ENCODE data around the gene NKAPL. TPM values are rescaled to one million over a fixed set of nuclear protein-coding genes. Genes with fewer than 3 reads are reported as not detected.

Gene NKAPL
- total RNA-seq, 1 experiment from 2014 or later: not detected

DNA sequence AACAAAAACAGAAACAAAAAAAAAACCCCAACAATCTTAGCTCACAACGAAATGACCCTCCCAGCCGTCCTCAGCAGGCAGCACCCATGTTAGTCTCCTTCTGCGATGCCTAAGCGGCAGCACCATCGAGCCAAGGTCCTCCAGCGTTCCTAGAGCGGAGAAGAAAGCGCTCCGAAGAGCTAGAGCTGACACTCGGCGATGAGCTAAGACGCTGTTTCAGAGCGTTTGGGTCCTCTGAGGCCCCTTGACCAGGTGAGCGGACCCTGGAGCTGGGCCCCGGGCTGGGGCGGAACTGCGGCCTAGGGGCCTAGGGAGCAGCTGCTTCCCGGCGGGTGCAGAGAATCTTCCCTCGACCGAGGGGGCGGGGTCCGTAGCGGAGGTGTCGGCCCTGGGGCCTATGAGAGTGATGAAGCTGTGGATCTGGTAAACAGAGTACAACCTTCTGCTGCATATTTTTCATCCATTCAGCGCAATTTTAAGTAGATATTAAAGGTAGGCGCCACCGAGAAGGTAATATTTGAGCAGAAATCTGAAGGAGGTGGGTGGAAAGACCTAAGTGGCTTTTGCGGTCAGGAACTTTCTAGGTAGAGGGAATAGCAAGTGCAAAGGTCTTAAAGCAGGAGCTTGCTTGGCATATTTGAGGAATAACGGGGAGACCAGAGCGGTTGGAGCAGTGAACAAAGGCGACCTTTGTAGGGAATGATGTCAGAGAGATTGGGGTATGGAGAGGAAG, 8.0 kb downstream of the NKAPL start, which contains the start of gene ZSCAN26 (continued):
- TF ChIP-seq, protein P1, sequence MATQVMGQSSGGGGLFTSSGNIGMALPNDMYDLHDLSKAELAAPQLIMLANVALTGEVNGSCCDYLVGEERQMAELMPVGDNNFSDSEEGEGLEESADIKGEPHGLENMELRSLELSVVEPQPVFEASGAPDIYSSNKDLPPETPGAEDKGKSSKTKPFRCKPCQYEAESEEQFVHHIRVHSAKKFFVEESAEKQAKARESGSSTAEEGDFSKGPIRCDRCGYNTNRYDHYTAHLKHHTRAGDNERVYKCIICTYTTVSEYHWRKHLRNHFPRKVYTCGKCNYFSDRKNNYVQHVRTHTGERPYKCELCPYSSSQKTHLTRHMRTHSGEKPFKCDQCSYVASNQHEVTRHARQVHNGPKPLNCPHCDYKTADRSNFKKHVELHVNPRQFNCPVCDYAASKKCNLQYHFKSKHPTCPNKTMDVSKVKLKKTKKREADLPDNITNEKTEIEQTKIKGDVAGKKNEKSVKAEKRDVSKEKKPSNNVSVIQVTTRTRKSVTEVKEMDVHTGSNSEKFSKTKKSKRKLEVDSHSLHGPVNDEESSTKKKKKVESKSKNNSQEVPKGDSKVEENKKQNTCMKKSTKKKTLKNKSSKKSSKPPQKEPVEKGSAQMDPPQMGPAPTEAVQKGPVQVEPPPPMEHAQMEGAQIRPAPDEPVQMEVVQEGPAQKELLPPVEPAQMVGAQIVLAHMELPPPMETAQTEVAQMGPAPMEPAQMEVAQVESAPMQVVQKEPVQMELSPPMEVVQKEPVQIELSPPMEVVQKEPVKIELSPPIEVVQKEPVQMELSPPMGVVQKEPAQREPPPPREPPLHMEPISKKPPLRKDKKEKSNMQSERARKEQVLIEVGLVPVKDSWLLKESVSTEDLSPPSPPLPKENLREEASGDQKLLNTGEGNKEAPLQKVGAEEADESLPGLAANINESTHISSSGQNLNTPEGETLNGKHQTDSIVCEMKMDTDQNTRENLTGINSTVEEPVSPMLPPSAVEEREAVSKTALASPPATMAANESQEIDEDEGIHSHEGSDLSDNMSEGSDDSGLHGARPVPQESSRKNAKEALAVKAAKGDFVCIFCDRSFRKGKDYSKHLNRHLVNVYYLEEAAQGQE (IDR thresholded peaks at IDR 0.05; ENCODE audit: low read depth): no peak
- TF ChIP-seq POLR2A (IDR thresholded peaks at IDR 0.05; ENCODE audit: borderline replicate concordance, extremely low read depth, insufficient read depth, insufficient read length) (peak; percentile 75), EZH2phosphoT487 (IDR thresholded peaks at IDR 0.05; ENCODE audit: borderline replicate concordance) (no peak), ELF1 (IDR thresholded peaks at IDR 0.05; ENCODE audit: borderline replicate concordance, low read depth) (no peak), CBX3 (IDR thresholded peaks at IDR 0.05; ENCODE audit: low read depth) (peak; percentile 27; the same call in 1 of the 2 replicates)

DNA sequence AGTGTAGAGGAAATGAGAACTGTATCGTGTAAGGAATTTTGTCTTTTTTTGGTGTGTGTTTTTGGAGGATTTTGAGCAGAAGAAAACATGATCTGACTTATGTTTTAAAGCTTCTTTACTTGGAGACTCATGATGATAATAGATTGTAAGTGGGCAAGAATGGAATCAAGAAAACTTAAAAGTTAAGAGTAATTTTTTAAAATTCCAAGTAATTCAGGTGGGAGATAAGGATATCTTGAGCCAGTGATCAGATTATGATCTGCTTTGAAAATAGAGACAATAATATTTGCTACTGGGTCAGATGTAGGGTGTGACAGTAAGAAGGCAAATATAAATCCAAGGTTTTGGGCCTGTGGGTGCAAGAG, 8.6 kb downstream of the NKAPL start:
- H3K4me3 ChIP-seq (replicated peaks in 1 of 2; ENCODE audit: low read depth in 1 of 2, low read length in 2 of 2): peak overlapping the region; percentile 83 to 86
- POLR2A ChIA-PET: interaction anchor here (1.1 to 2.3 kb wide), 5 partner anchors 13 to 429 kb away, joined by 3 to 13 read pairs (median 4); partner anchors contain the start of genes ZKSCAN3 and ZKSCAN4
- no peaks in the 10 kb centered on the region for H4K20me1 ChIP-seq (ENCODE audit: insufficient read depth)
- peak overlapping the region; percentile 71; the same call in 1 of the 2 replicates for H3K27ac ChIP-seq (ENCODE audit: low read depth, low read length)
- H3K36me3 ChIP-seq (ENCODE audit: control insufficient read depth in 1 of 2, insufficient read depth in 2 of 2, low read length in 2 of 2): peaks cover 0 to 7% of the 10 kb centered on the region in 2 experiments; a peak in 1 of 4 replicates
- RAD21 ChIA-PET (ENCODE audit: low non-redundant PET in 1 of 2, low total read pairs in 2 of 2, uncharacterized antibody in 2 of 2, unreplicated experiment in 2 of 2): no interaction called here
- CTCF ChIA-PET: no interaction called here
- H3K4me2 ChIP-seq (ENCODE audit: low read length): peak overlapping the region; percentile 86
- H3K27me3 ChIP-seq (ENCODE audit: insufficient read depth, low read length): no peaks in the 10 kb centered on the region
- peaks cover 18% of the 10 kb centered on the region for H3K79me2 ChIP-seq (ENCODE audit: insufficient read depth, low read length)
- peaks cover 11 to 39% of the 10 kb centered on the region in 2 experiments for H3K4me1 ChIP-seq (ENCODE audit: control insufficient read depth in 1 of 2, insufficient read depth in 2 of 2, low read length in 2 of 2)
- BruUV-seq (replicated peaks): TSS peak; percentile 69
- H3K9me2 ChIP-seq (ENCODE audit: insufficient read depth): no peaks in the 10 kb centered on the region
- H3K9me3 ChIP-seq (ENCODE audit: control insufficient read depth in 1 of 2, insufficient read depth in 1 of 2, low read depth in 1 of 2, low read length in 2 of 2): no peaks in the 10 kb centered on the region
- intact Hi-C loops (cut with micrococcal nuclease): loop anchor here (1.0 to 5.0 kb wide), 2 partner anchors 15 to 70 kb away; partner anchors contain the start of genes ZKSCAN4 and ZSCAN31
- H3K9ac ChIP-seq (ENCODE audit: low read length): peak overlapping the region; percentile 76
- H2AFZ ChIP-seq (ENCODE audit: low read depth, low read length, poor library complexity, severe bottlenecking): peak overlapping the region; percentile 83
- ATAC-seq (no peak), DNase-seq (ENCODE audit: low read depth, low spot score) (no peak)
- no peak for TF ChIP-seq SP1 (IDR thresholded peaks at IDR 0.05; ENCODE audit: low read depth)
- no peak for TF ChIP-seq EGR1 (IDR thresholded peaks at IDR 0.05; ENCODE audit: low read depth)
- no peak for TF ChIP-seq JUND (IDR thresholded peaks at IDR 0.05)
- no peak for TF ChIP-seq SIN3A (IDR thresholded peaks at IDR 0.05; ENCODE audit: low read depth)
- no peak for TF ChIP-seq TCF7L2 (IDR thresholded peaks at IDR 0.05; ENCODE audit: borderline replicate concordance, extremely low read depth, insufficient read depth, insufficient read length)
- no peak for TF ChIP-seq ELF1 (IDR thresholded peaks at IDR 0.05; ENCODE audit: borderline replicate concordance, low read depth)
- TF ChIP-seq, protein P2, sequence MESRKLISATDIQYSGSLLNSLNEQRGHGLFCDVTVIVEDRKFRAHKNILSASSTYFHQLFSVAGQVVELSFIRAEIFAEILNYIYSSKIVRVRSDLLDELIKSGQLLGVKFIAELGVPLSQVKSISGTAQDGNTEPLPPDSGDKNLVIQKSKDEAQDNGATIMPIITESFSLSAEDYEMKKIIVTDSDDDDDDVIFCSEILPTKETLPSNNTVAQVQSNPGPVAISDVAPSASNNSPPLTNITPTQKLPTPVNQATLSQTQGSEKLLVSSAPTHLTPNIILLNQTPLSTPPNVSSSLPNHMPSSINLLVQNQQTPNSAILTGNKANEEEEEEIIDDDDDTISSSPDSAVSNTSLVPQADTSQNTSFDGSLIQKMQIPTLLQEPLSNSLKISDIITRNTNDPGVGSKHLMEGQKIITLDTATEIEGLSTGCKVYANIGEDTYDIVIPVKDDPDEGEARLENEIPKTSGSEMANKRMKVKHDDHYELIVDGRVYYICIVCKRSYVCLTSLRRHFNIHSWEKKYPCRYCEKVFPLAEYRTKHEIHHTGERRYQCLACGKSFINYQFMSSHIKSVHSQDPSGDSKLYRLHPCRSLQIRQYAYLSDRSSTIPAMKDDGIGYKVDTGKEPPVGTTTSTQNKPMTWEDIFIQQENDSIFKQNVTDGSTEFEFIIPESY (IDR thresholded peaks at IDR 0.05; ENCODE audit: extremely low read depth, insufficient replicate concordance, low read length): no peak
- TF ChIP-seq, protein P3, sequence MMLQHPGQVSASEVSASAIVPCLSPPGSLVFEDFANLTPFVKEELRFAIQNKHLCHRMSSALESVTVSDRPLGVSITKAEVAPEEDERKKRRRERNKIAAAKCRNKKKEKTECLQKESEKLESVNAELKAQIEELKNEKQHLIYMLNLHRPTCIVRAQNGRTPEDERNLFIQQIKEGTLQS (IDR thresholded peaks at IDR 0.05): no peak
- TF ChIP-seq POLR2AphosphoS5 (IDR thresholded peaks at IDR 0.05; ENCODE audit: low read depth, low read length): no peak
- TF ChIP-seq FOSL1 (IDR thresholded peaks at IDR 0.05; ENCODE audit: low read depth): no peak
- TF ChIP-seq, protein P1 (IDR thresholded peaks at IDR 0.05; ENCODE audit: low read depth): no peak

All from HCT116 (cell line).